Skeletal muscle tissue (tissue), 4 donors: ENCODE measurements around the gene THAP4. TPM values are rescaled to one million over a fixed set of nuclear protein-coding genes. Genes with fewer than 3 reads are reported as not detected.

Experiments used
- H3K27ac ChIP-seq: one replicate; pipeline ENCODE4 v1.7.0; 2013; ENCODE audit warnings: mild to moderate bottlenecking, low read depth, low read length, inconsistent platforms
- H3K27me3 ChIP-seq, 3 donors: one replicate each; pipeline ENCODE4 v1.7.0; 2013; ENCODE audit warnings: low read length in 3 of 3; ENCODE audit not compliant: control insufficient read depth in 3 of 3, insufficient read depth in 3 of 3
- H3K36me3 ChIP-seq, 3 donors: one replicate each; pipeline ENCODE4 v1.7.0; 2013; ENCODE audit warnings: low read length in 3 of 3; ENCODE audit not compliant: control insufficient read depth in 3 of 3, insufficient read depth in 3 of 3
- H3K4me1 ChIP-seq, 3 donors: one replicate each; pipeline ENCODE4 v1.7.0; 2013; ENCODE audit warnings: low read length in 3 of 3, mild to moderate bottlenecking in 3 of 3; ENCODE audit not compliant: control insufficient read depth in 3 of 3, insufficient read depth in 3 of 3
- H3K4me3 ChIP-seq, 3 donors: one replicate each; pipeline ENCODE4 v1.7.0; 2013; ENCODE audit warnings: low read length in 3 of 3
- H3K9ac ChIP-seq, 3 donors: one replicate each; pipeline ENCODE4 v1.7.0; 2013; ENCODE audit warnings: low read length in 3 of 3, mild to moderate bottlenecking in 3 of 3, moderate library complexity in 2 of 3, low read depth in 1 of 3
- H3K9me3 ChIP-seq, 3 donors: one replicate each; pipeline ENCODE4 v1.7.0; 2013; ENCODE audit warnings: low read length in 3 of 3; ENCODE audit not compliant: control insufficient read depth in 3 of 3
- total RNA-seq: library from RNA; depleted of rRNA; stranded (reverse); fragments of >200 nt; gene quantifications from one replicate; pipeline ENCODE4 v1.2.3, GENCODE V29; 2014
- donor health status: Osteomylitis.

Gene THAP4
- total RNA-seq, 1 donor from 2014 or later, result 35.5 TPM

- no peak overlapping the region for H3K27ac ChIP-seq
- no peaks in the 10 kb centered on the region for H3K9me3 ChIP-seq
- H3K36me3 ChIP-seq, result no peaks in the 10 kb centered on the region
- peaks cover 9 to 17% (median 12%) of the 10 kb centered on the region in 3 donors for H3K4me1 ChIP-seq
- no peak overlapping the region for H3K9ac ChIP-seq
- no peak overlapping the region for H3K4me3 ChIP-seq
- peaks cover 0 to 32% (median 24%) of the 10 kb centered on the region in 3 donors for H3K27me3 ChIP-seq
These were observed 75.1 kb downstream of the THAP4 start for GRCh38 chr2:241561832-241562231.

GRCh38 chr2:241560883-241561474 is 76.0 kb downstream of the THAP4 start:
- no peaks in the 10 kb centered on the region for H3K9me3 ChIP-seq
- H3K4me3 ChIP-seq, result no peak overlapping the region
- H3K9ac ChIP-seq, result no peak overlapping the region
- H3K27me3 ChIP-seq, result peaks cover 0 to 32% (median 25%) of the 10 kb centered on the region in 3 donors
- peaks cover 9 to 17% (median 12%) of the 10 kb centered on the region in 3 donors for H3K4me1 ChIP-seq
- no peaks in the 10 kb centered on the region for H3K36me3 ChIP-seq
- no peak overlapping the region for H3K27ac ChIP-seq

GRCh38 chr2:241560162-241560882 is 76.6 kb downstream of the THAP4 start:
- Histone ChIP-seq H3K4me3 (peak overlapping the region in 1 of 3 donors; percentile 68), H3K27ac (no peak overlapping the region), H3K9me3 (no peaks in the 10 kb centered on the region), H3K27me3 (peaks cover 0 to 32% (median 28%) of the 10 kb centered on the region in 3 donors), H3K4me1 (peaks cover 9 to 17% (median 12%) of the 10 kb centered on the region in 3 donors), H3K36me3 (no peaks in the 10 kb centered on the region), H3K9ac (peak overlapping the region in 1 of 3 donors; percentile 45)

GRCh38 chr2:241559323-241560161 is 77.4 kb downstream of the THAP4 start:
- Histone ChIP-seq H3K9ac (peak overlapping the region in 2 of 3 donors; percentile 51 to 54), H3K9me3 (no peaks in the 10 kb centered on the region), H3K27ac (no peak overlapping the region), H3K36me3 (no peaks in the 10 kb centered on the region), H3K4me3 (peak overlapping the region; percentile 31 to 68 (median 60)), H3K27me3 (peaks cover 0 to 32% (median 28%) of the 10 kb centered on the region in 3 donors), H3K4me1 (peaks cover 9 to 17% (median 12%) of the 10 kb centered on the region in 3 donors)

- Histone ChIP-seq H3K4me1 (peaks cover 9 to 17% (median 12%) of the 10 kb centered on the region in 3 donors), H3K9ac (peak within 1 kb of the TSS in 2 of 3 donors; percentile 51 to 54), H3K4me3 (peak within 1 kb of the TSS; percentile 51 to 68 (median 60)), H3K9me3 (no peaks in the 10 kb centered on the region), H3K27ac (no peak within 1 kb of the TSS), H3K27me3 (peaks cover 0 to 32% (median 32%) of the 10 kb centered on the region in 3 donors), H3K36me3 (no peaks in the 10 kb centered on the region)
These were observed 78.2 kb downstream of the THAP4 start, which contains the start of gene BOK for GRCh38 chr2:241558532-241559322. TSS of gene BOK (plus strand) at chr2:241558745. CDS start at chr2:241559484, 739 bp downstream.

GRCh38 chr2:241556746-241557145 is 80.2 kb downstream of the THAP4 start:
- Histone ChIP-seq H3K4me1 (peaks cover 9 to 10% (median 9%) of the 10 kb centered on the region in 3 donors), H3K27me3 (peaks cover 8 to 32% (median 31%) of the 10 kb centered on the region in 3 donors), H3K4me3 (no peak overlapping the region), H3K36me3 (no peaks in the 10 kb centered on the region), H3K9me3 (no peaks in the 10 kb centered on the region), H3K27ac (no peak overlapping the region), H3K9ac (no peak overlapping the region)

GRCh38 chr2:241555711-241556110 is 81.2 kb downstream of the THAP4 start:
- Histone ChIP-seq H3K9me3 (no peaks in the 10 kb centered on the region), H3K4me1 (peaks cover 9% of the 10 kb centered on the region in 3 donors), H3K4me3 (no peak overlapping the region), H3K36me3 (no peaks in the 10 kb centered on the region), H3K27ac (no peak overlapping the region), H3K9ac (no peak overlapping the region), H3K27me3 (peaks cover 10 to 31% (median 31%) of the 10 kb centered on the region in 3 donors)

- Histone ChIP-seq H3K4me1 (peaks cover 2 to 3% (median 2%) of the 10 kb centered on the region in 3 donors), H3K36me3 (no peaks in the 10 kb centered on the region), H3K27ac (no peak overlapping the region), H3K4me3 (no peak overlapping the region), H3K9ac (no peak overlapping the region), H3K27me3 (peaks cover 13 to 25% (median 22%) of the 10 kb centered on the region in 3 donors), H3K9me3 (no peaks in the 10 kb centered on the region)
These were observed 82.2 kb downstream of the THAP4 start for GRCh38 chr2:241554610-241555322.
